ENCODE measurements around the gene FCRL5. TPM values are rescaled to one million over a fixed set of nuclear protein-coding genes. Genes with fewer than 3 reads are reported as not detected.

The FCRL5 gene
- total and polyA plus RNA-seq, 2 experiments from 2014 or later = not detected

GRCh38 chr1:157517016-157517415, 35.3 kb downstream of the FCRL5 start:
- H3K4me3 ChIP-seq = no peak overlapping the region
- no peaks in the 10 kb centered on the region for H3K9me3 ChIP-seq (ENCODE audit: low read depth)
- no peak overlapping the region for H3K27ac ChIP-seq
- no peak overlapping the region for H2AFZ ChIP-seq
- H3K4me1 ChIP-seq (ENCODE audit: insufficient read depth) = no peaks in the 10 kb centered on the region
- no peaks in the 10 kb centered on the region for H3K9me2 ChIP-seq (ENCODE audit: insufficient read depth)
- in situ Hi-C loops (cut with MboI) = no loop called here
- TF ChIP-seq EZH2 (IDR thresholded peaks at IDR 0.05; ENCODE audit: insufficient read depth, poor library complexity, severe bottlenecking) = no peak
- no peak for TF ChIP-seq EZH2phosphoT487 (IDR thresholded peaks at IDR 0.05; ENCODE audit: insufficient read depth, low read depth)
- no peak overlapping the region for H3K9ac ChIP-seq
- no peaks in the 10 kb centered on the region for H3K36me3 ChIP-seq (ENCODE audit: low read depth)
- H4K20me1 ChIP-seq (ENCODE audit: insufficient read depth) = no peaks in the 10 kb centered on the region
- no peak for DNase-seq
- H3K4me2 ChIP-seq (ENCODE audit: unreplicated experiment) = no peak overlapping the region
- H3K79me2 ChIP-seq (ENCODE audit: insufficient read depth) = no peaks in the 10 kb centered on the region
- no peaks in the 10 kb centered on the region; the same call in 1 of the 2 replicates for H3K27me3 ChIP-seq (replicated peaks; ENCODE audit: insufficient read depth)
- WGBS, 2 experiments (ENCODE audit: low coverage in 1 of 2, low lambda C conversion rate in 2 of 2, missing lambda C conversion rate in 2 of 2) = 48 to 52% methylated on average over 8 of the region's 8 CpGs
- no peaks in the 10 kb centered on the region for H3F3A ChIP-seq (ENCODE audit: insufficient read depth)

GRCh38 chr1:157515709-157516108, 36.6 kb downstream of the FCRL5 start:
- no peaks in the 10 kb centered on the region for H3K9me2 ChIP-seq (ENCODE audit: insufficient read depth)
- no peak for DNase-seq
- no peaks in the 10 kb centered on the region for H3K4me1 ChIP-seq (ENCODE audit: insufficient read depth)
- H3K27me3 ChIP-seq (replicated peaks; ENCODE audit: insufficient read depth) = no peaks in the 10 kb centered on the region
- no peak overlapping the region for H3K4me3 ChIP-seq
- 78 to 82% methylated on average over 7 of the region's 7 CpGs for WGBS, 2 experiments (ENCODE audit: low coverage in 1 of 2, low lambda C conversion rate in 2 of 2, missing lambda C conversion rate in 2 of 2)
- TF ChIP-seq EZH2 (IDR thresholded peaks at IDR 0.05; ENCODE audit: insufficient read depth, poor library complexity, severe bottlenecking) (no peak), EZH2phosphoT487 (IDR thresholded peaks at IDR 0.05; ENCODE audit: insufficient read depth, low read depth) (no peak)
- no peaks in the 10 kb centered on the region for H3K79me2 ChIP-seq (ENCODE audit: insufficient read depth)
- H3K4me2 ChIP-seq (ENCODE audit: unreplicated experiment) = no peak overlapping the region
- H3K36me3 ChIP-seq (ENCODE audit: low read depth) = no peaks in the 10 kb centered on the region
- H3K9ac ChIP-seq = no peak overlapping the region
- in situ Hi-C loops (cut with MboI) = no loop called here
- no peak overlapping the region for H3K27ac ChIP-seq
- no peaks in the 10 kb centered on the region for H4K20me1 ChIP-seq (ENCODE audit: insufficient read depth)
- no peaks in the 10 kb centered on the region for H3F3A ChIP-seq (ENCODE audit: insufficient read depth)
- no peaks in the 10 kb centered on the region for H3K9me3 ChIP-seq (ENCODE audit: low read depth)
- H2AFZ ChIP-seq = no peak overlapping the region

GRCh38 chr1:157515141-157515540, 37.2 kb downstream of the FCRL5 start:
- Histone ChIP-seq H3K9me3 (ENCODE audit: low read depth) (no peaks in the 10 kb centered on the region), H2AFZ (no peak overlapping the region), H3K4me3 (no peak overlapping the region), H3K27ac (no peak overlapping the region), H3K27me3 (replicated peaks; ENCODE audit: insufficient read depth) (no peaks in the 10 kb centered on the region), H3K79me2 (ENCODE audit: insufficient read depth) (no peaks in the 10 kb centered on the region), H3K9me2 (ENCODE audit: insufficient read depth) (no peaks in the 10 kb centered on the region), H4K20me1 (ENCODE audit: insufficient read depth) (no peaks in the 10 kb centered on the region), H3K36me3 (ENCODE audit: low read depth) (no peaks in the 10 kb centered on the region), H3K4me2 (ENCODE audit: unreplicated experiment) (no peak overlapping the region), H3F3A (ENCODE audit: insufficient read depth) (no peaks in the 10 kb centered on the region), H3K4me1 (ENCODE audit: insufficient read depth) (no peaks in the 10 kb centered on the region), H3K9ac (no peak overlapping the region)
- DNase-seq = no peak
- TF ChIP-seq EZH2 (IDR thresholded peaks at IDR 0.05; ENCODE audit: insufficient read depth, poor library complexity, severe bottlenecking) (no peak), EZH2phosphoT487 (IDR thresholded peaks at IDR 0.05; ENCODE audit: insufficient read depth, low read depth) (no peak)
- in situ Hi-C loops (cut with MboI) = no loop called here
- WGBS, 2 experiments (ENCODE audit: low coverage in 1 of 2, low lambda C conversion rate in 2 of 2, missing lambda C conversion rate in 2 of 2) = 40 to 55% methylated on average over 3 of the region's 3 CpGs

GRCh38 chr1:157512036-157512969, 40.0 kb downstream of the FCRL5 start:
- TF ChIP-seq EZH2 (IDR thresholded peaks at IDR 0.05; ENCODE audit: insufficient read depth, poor library complexity, severe bottlenecking) (no peak), EZH2phosphoT487 (IDR thresholded peaks at IDR 0.05; ENCODE audit: insufficient read depth, low read depth) (no peak)
- Histone ChIP-seq H3K27ac (no peak overlapping the region), H3K4me3 (no peak overlapping the region), H2AFZ (no peak overlapping the region), H3K9me2 (ENCODE audit: insufficient read depth) (no peaks in the 10 kb centered on the region), H3K9ac (no peak overlapping the region), H3K9me3 (ENCODE audit: low read depth) (no peaks in the 10 kb centered on the region), H3K27me3 (replicated peaks; ENCODE audit: insufficient read depth) (no peaks in the 10 kb centered on the region), H3F3A (ENCODE audit: insufficient read depth) (no peaks in the 10 kb centered on the region), H3K4me2 (ENCODE audit: unreplicated experiment) (no peak overlapping the region), H3K79me2 (ENCODE audit: insufficient read depth) (no peaks in the 10 kb centered on the region), H3K4me1 (ENCODE audit: insufficient read depth) (no peaks in the 10 kb centered on the region), H3K36me3 (ENCODE audit: low read depth) (no peaks in the 10 kb centered on the region), H4K20me1 (ENCODE audit: insufficient read depth) (no peaks in the 10 kb centered on the region)
- no peak for DNase-seq
- WGBS, 2 experiments (ENCODE audit: low coverage in 1 of 2, low lambda C conversion rate in 2 of 2, missing lambda C conversion rate in 2 of 2) = 19 to 22% methylated on average over 3 of the region's 3 CpGs
- in situ Hi-C loops (cut with MboI) = no loop called here
